Chondrocyte (in vitro differentiated cells): ENCODE measurements around the gene SHISA6. TPM values are rescaled to one million over a fixed set of nuclear protein-coding genes. Genes with fewer than 3 reads are reported as not detected.

ENCODE experiments used
- DNase-seq: peaks from one replicate; pipeline ENCODE4 v3.0.0; 2021; ENCODE audit warnings: mixed read lengths, low spot score
- H3K27ac Mint-ChIP-seq: one replicate; pipeline ENCODE4 v1.8.0; 2021; ENCODE audit warnings: mild to moderate bottlenecking, moderate library complexity, mixed read lengths; ENCODE audit not compliant: unreplicated experiment
- H3K27me3 Mint-ChIP-seq: 2 replicates; pipeline ENCODE4 v1.8.0; 2021; ENCODE audit warnings: low read depth, mixed read lengths
- H3K36me3 Mint-ChIP-seq: 2 replicates; pipeline ENCODE4 v1.8.0; 2021; ENCODE audit warnings: low read depth, mixed read lengths
- H3K4me1 Mint-ChIP-seq: 2 replicates; pipeline ENCODE4 v1.8.0; 2021; ENCODE audit warnings: low read depth, mild to moderate bottlenecking, mixed read lengths
- H3K4me3 Mint-ChIP-seq: one replicate; pipeline ENCODE4 v1.8.0; 2021; ENCODE audit warnings: mild to moderate bottlenecking, moderate library complexity, mixed read lengths; ENCODE audit not compliant: unreplicated experiment
- H3K9me3 Mint-ChIP-seq: 2 replicates; pipeline ENCODE4 v1.8.0; 2021; ENCODE audit warnings: low read depth, mixed read lengths
- CTCF ChIP-seq: fragments of 200-600 bp; sonication (generic); IDR thresholded peaks from 2 replicates; pipeline ENCODE4 v1.5.0; 2021; ENCODE audit warnings: antibody characterized with exemption, mild to moderate bottlenecking, moderate library complexity
- total RNA-seq: library from RNA; stranded (reverse); gene quantifications from 3 replicates; pipeline ENCODE4 v1.2.1, GENCODE V29; 2021

SHISA6 gene
- total RNA-seq, 1 donor from 2014 or later: not detected

GRCh38 chr17:11366272-11366850, 125.3 kb downstream of the SHISA6 start:
- Mint-ChIP-seq H3K36me3 (no peaks in the 10 kb centered on the region), H3K4me3 (no peak overlapping the region), H3K27ac (no peak overlapping the region), H3K4me1 (peaks cover 10% of the 10 kb centered on the region), H3K9me3 (no peaks in the 10 kb centered on the region), H3K27me3 (no peaks in the 10 kb centered on the region)
- TF ChIP-seq CTCF: no peak
- no peak for DNase-seq

GRCh38 chr17:11369575-11369974, 128.6 kb downstream of the SHISA6 start:
- Mint-ChIP-seq H3K4me3 (no peak overlapping the region), H3K27me3 (peaks cover 3% of the 10 kb centered on the region), H3K27ac (no peak overlapping the region), H3K36me3 (no peaks in the 10 kb centered on the region), H3K4me1 (peaks cover 6% of the 10 kb centered on the region), H3K9me3 (peaks cover 2% of the 10 kb centered on the region)
- no peak for DNase-seq
- TF ChIP-seq CTCF: no peak

- peaks cover 4% of the 10 kb centered on the region for H3K4me1 Mint-ChIP-seq
- no peak for TF ChIP-seq CTCF
- H3K9me3 Mint-ChIP-seq: peaks cover 2% of the 10 kb centered on the region
- no peak overlapping the region for H3K4me3 Mint-ChIP-seq
- peaks cover 8% of the 10 kb centered on the region for H3K27me3 Mint-ChIP-seq
- H3K27ac Mint-ChIP-seq: no peak overlapping the region
- H3K36me3 Mint-ChIP-seq: no peaks in the 10 kb centered on the region
- no peak for DNase-seq
Observed at GRCh38 chr17:11372692-11373091, 131.7 kb downstream of the SHISA6 start.

- H3K4me1 Mint-ChIP-seq: no peaks in the 10 kb centered on the region
Observed at GRCh38 chr17:11378506-11378905, 137.5 kb downstream of the SHISA6 start.

GRCh38 chr17:11380761-11381160, 139.7 kb downstream of the SHISA6 start:
- Mint-ChIP-seq H3K36me3 (no peaks in the 10 kb centered on the region), H3K9me3 (no peaks in the 10 kb centered on the region), H3K4me1 (no peaks in the 10 kb centered on the region), H3K27ac (no peak overlapping the region), H3K4me3 (no peak overlapping the region), H3K27me3 (peaks cover 1% of the 10 kb centered on the region)
- TF ChIP-seq CTCF: no peak
- DNase-seq: no peak

More at GRCh38 chr17:11378506-11378905, 137.5 kb downstream of the SHISA6 start:
- H3K27me3 Mint-ChIP-seq: peaks cover 9% of the 10 kb centered on the region
- no peak for DNase-seq
- H3K4me3 Mint-ChIP-seq: no peak overlapping the region
- peaks cover 2% of the 10 kb centered on the region for H3K9me3 Mint-ChIP-seq
- H3K27ac Mint-ChIP-seq: no peak overlapping the region
- no peaks in the 10 kb centered on the region for H3K36me3 Mint-ChIP-seq
- TF ChIP-seq CTCF: no peak
